AG08395 (cell line): ENCODE measurements around the gene GMEB1.
"Not testable (repeated sequence)": the region's sequence is repeated elsewhere in the genome, so short reads cannot be mapped to it uniquely, and the experiment has no call there.

Experiments
- DNase-seq: peaks from one replicate; pipeline ENCODE4 v3.0.0; 2012; ENCODE audit warnings: mixed read lengths, low spot score

Gene GMEB1

GRCh38 chr1:28671254-28671780 lies 2.7 kb downstream of the GMEB1 start:
- no peak for DNase-seq

- DNase-seq, result not testable (repeated sequence)
Measured at GRCh38 chr1:28672971-28673370, 4.4 kb downstream of the GMEB1 start.

- no peak for DNase-seq
Measured at GRCh38 chr1:28675924-28676257, 7.3 kb downstream of the GMEB1 start.

- DNase-seq, result no peak
Measured at GRCh38 chr1:28680151-28680550, 11.6 kb downstream of the GMEB1 start.

- DNase-seq, result no peak
Measured at GRCh38 chr1:28682840-28683239, 14.3 kb downstream of the GMEB1 start.

GRCh38 chr1:28684937-28685336 lies 16.4 kb downstream of the GMEB1 start:
- no peak for DNase-seq

GRCh38 chr1:28691627-28692026 lies 23.0 kb downstream of the GMEB1 start:
- not testable (repeated sequence) for DNase-seq

- DNase-seq, result no peak
Measured at GRCh38 chr1:28703629-28704028, 35.0 kb downstream of the GMEB1 start.

- no peak for DNase-seq
Measured at GRCh38 chr1:28716336-28716735, 47.8 kb downstream of the GMEB1 start.

GRCh38 chr1:28718166-28718565 lies 49.6 kb downstream of the GMEB1 start:
- DNase-seq, result no peak

GRCh38 chr1:28718586-28719331 lies 50.2 kb downstream of the GMEB1 start:
- DNase-seq, result peak; percentile 57

GRCh38 chr1:28719332-28719619 lies 50.7 kb downstream of the GMEB1 start:
- no peak for DNase-seq

- DNase-seq, result no peak
Measured at GRCh38 chr1:28720376-28720775, 51.8 kb downstream of the GMEB1 start.

GRCh38 chr1:28721927-28722326 lies 53.3 kb downstream of the GMEB1 start:
- DNase-seq, result not testable (repeated sequence)

GRCh38 chr1:28725365-28725764 lies 56.8 kb downstream of the GMEB1 start:
- not testable (repeated sequence) for DNase-seq

GRCh38 chr1:28735961-28736449 lies 67.4 kb downstream of the GMEB1 start:
- no peak for DNase-seq

GRCh38 chr1:28736450-28737306 lies 68.1 kb downstream of the GMEB1 start, which contains the start of gene YTHDF2:
TSS of gene YTHDF2 (plus strand) at chr1:28736940. CDS start at chr1:28737121, 181 bp downstream.
- peak; percentile 95 for DNase-seq

- peak; percentile 30 for DNase-seq
Measured at GRCh38 chr1:28737307-28738132, 68.9 kb downstream of the GMEB1 start.

- no peak for DNase-seq
Measured at GRCh38 chr1:28740118-28740517, 71.5 kb downstream of the GMEB1 start.

- no peak for DNase-seq
Measured at GRCh38 chr1:28744184-28744583, 75.6 kb downstream of the GMEB1 start.

GRCh38 chr1:28745653-28746173 lies 77.1 kb downstream of the GMEB1 start:
- no peak for DNase-seq

- DNase-seq, result no peak
Measured at GRCh38 chr1:28750330-28750729, 81.7 kb downstream of the GMEB1 start.
